ENCODE results near the gene GUF1. TPM values are rescaled to one million over a fixed set of nuclear protein-coding genes. Genes with fewer than 3 reads are reported as not detected.
A peak's percentile ranks its signal among the peaks of the same experiment; 100 is the strongest.
"Not testable (repeated sequence)": the region's sequence is repeated elsewhere in the genome, so short reads cannot be mapped to it uniquely, and the experiment has no call there.

Gene GUF1
- total RNA-seq, 1 donor from 2014 or later = 11.9 TPM

GRCh38 chr4:44704673-44705072 is 26.5 kb downstream of the GUF1 start:
- no peak for DNase-seq (ENCODE audit: low spot score)

GRCh38 chr4:44713125-44713524 is 34.9 kb downstream of the GUF1 start:
- DNase-seq (ENCODE audit: low spot score) = no peak

- DNase-seq (ENCODE audit: low spot score) = no peak
Measured at GRCh38 chr4:44716597-44716996, 38.4 kb downstream of the GUF1 start.

GRCh38 chr4:44720371-44720770 is 42.2 kb downstream of the GUF1 start:
- no peak for DNase-seq (ENCODE audit: low spot score)

- no peak for DNase-seq (ENCODE audit: low spot score)
Measured at GRCh38 chr4:44722001-44722400, 43.8 kb downstream of the GUF1 start.

GRCh38 chr4:44725166-44725565 is 46.9 kb downstream of the GUF1 start:
- no peak for DNase-seq (ENCODE audit: low spot score)

- no peak for DNase-seq (ENCODE audit: low spot score)
Measured at GRCh38 chr4:44725726-44726037, 47.5 kb downstream of the GUF1 start.

GRCh38 chr4:44726038-44726871 is 48.0 kb downstream of the GUF1 start, which contains the start of gene GNPDA2:
TSS of gene GNPDA2 (minus strand) at chr4:44726556. CDS start at chr4:44722207, 4,349 bp downstream.
- peak; percentile 97 for DNase-seq (ENCODE audit: low spot score)

GRCh38 chr4:44727471-44727870 is 49.3 kb downstream of the GUF1 start:
- DNase-seq (ENCODE audit: low spot score) = no peak

- DNase-seq (ENCODE audit: low spot score) = not testable (repeated sequence)
Measured at GRCh38 chr4:44728694-44729093, 50.5 kb downstream of the GUF1 start.

- DNase-seq (ENCODE audit: low spot score) = no peak
Measured at GRCh38 chr4:44736900-44737299, 58.7 kb downstream of the GUF1 start.

- DNase-seq (ENCODE audit: low spot score) = no peak
Measured at GRCh38 chr4:44738615-44739014, 60.4 kb downstream of the GUF1 start.

GRCh38 chr4:44740201-44740600 is 62.0 kb downstream of the GUF1 start:
- DNase-seq (ENCODE audit: low spot score) = no peak

Other genes with a start within 250 kb of the GUF1 start
- not detected for gene KCTD8, start 229.6 kb upstream of the GUF1 start, total RNA-seq
- not detected for gene YIPF7, start 26.8 kb upstream of the GUF1 start, total RNA-seq
- 12.2 TPM for gene GNPDA2, start 48.1 kb downstream of the GUF1 start, total RNA-seq

Measured in mesenteric fat pad (tissue), 1 donor.